ENCODE data around the gene IPO4.

The IPO4 gene

GRCh38 chr14:24211311-24211710 lies 22.7 kb upstream of the IPO4 start:
- Histone ChIP-seq H3K27ac (replicated peaks) (no peak overlapping the region), H3K4me3 (replicated peaks; ENCODE audit: insufficient read depth, low read length) (no peak overlapping the region), H3K27me3 (ENCODE audit: insufficient read depth, poor library complexity, severe bottlenecking) (no peaks in the 10 kb centered on the region)
- TF ChIP-seq GABPA (IDR thresholded peaks at IDR 0.05; ENCODE audit: low read depth) (no peak), CTCF (IDR thresholded peaks at IDR 0.05; ENCODE audit: insufficient read depth, low read length) (no peak), POLR2AphosphoS5 (IDR thresholded peaks at IDR 0.05; ENCODE audit: low read depth) (no peak), REST (IDR thresholded peaks at IDR 0.05; ENCODE audit: insufficient replicate concordance, low read depth) (no peak), SPI1 (IDR thresholded peaks at IDR 0.05; ENCODE audit: borderline replicate concordance, low read depth) (no peak)
- no peak for DNase-seq (ENCODE audit: low read depth in 1 of 2, low spot score in 1 of 2)

GRCh38 chr14:24207625-24208024 lies 19.0 kb upstream of the IPO4 start:
- H3K27me3 ChIP-seq (ENCODE audit: insufficient read depth, poor library complexity, severe bottlenecking): no peaks in the 10 kb centered on the region
- no peak overlapping the region for H3K4me3 ChIP-seq (replicated peaks; ENCODE audit: insufficient read depth, low read length)
- TF ChIP-seq POLR2AphosphoS5 (IDR thresholded peaks at IDR 0.05; ENCODE audit: low read depth): no peak
- TF ChIP-seq REST (IDR thresholded peaks at IDR 0.05; ENCODE audit: insufficient replicate concordance, low read depth): no peak
- TF ChIP-seq SPI1 (IDR thresholded peaks at IDR 0.05; ENCODE audit: borderline replicate concordance, low read depth): no peak
- TF ChIP-seq GABPA (IDR thresholded peaks at IDR 0.05; ENCODE audit: low read depth): no peak
- no peak for TF ChIP-seq CTCF (IDR thresholded peaks at IDR 0.05; ENCODE audit: insufficient read depth, low read length)
- no peak overlapping the region for H3K27ac ChIP-seq (replicated peaks)
- no peak for DNase-seq (ENCODE audit: low read depth in 1 of 2, low spot score in 1 of 2)

GRCh38 chr14:24207104-24207551 lies 18.5 kb upstream of the IPO4 start:
- Histone ChIP-seq H3K4me3 (replicated peaks; ENCODE audit: insufficient read depth, low read length) (no peak overlapping the region), H3K27ac (replicated peaks) (no peak overlapping the region), H3K27me3 (ENCODE audit: insufficient read depth, poor library complexity, severe bottlenecking) (no peaks in the 10 kb centered on the region)
- no peak for DNase-seq (ENCODE audit: low read depth in 1 of 2, low spot score in 1 of 2)
- no peak for TF ChIP-seq POLR2AphosphoS5 (IDR thresholded peaks at IDR 0.05; ENCODE audit: low read depth)
- TF ChIP-seq CTCF (IDR thresholded peaks at IDR 0.05; ENCODE audit: insufficient read depth, low read length): no peak
- TF ChIP-seq GABPA (IDR thresholded peaks at IDR 0.05; ENCODE audit: low read depth): no peak
- TF ChIP-seq REST (IDR thresholded peaks at IDR 0.05; ENCODE audit: insufficient replicate concordance, low read depth): no peak
- no peak for TF ChIP-seq SPI1 (IDR thresholded peaks at IDR 0.05; ENCODE audit: borderline replicate concordance, low read depth)

All from HL-60 (cell line).